MCF 10A (cell line): Measurements from ENCODE around the gene MOV10L1. TPM values are rescaled to one million over a fixed set of nuclear protein-coding genes. Genes with fewer than 3 reads are reported as not detected.

Experiments
- BruUV-seq: library from RNA; stranded (reverse); fragments of 400-500 nt; replicated peaks from 2 replicates; lab custom pipeline; 2021; lab: Mats Ljungman, UMichigan
- CTCF ChIA-PET: fragments of 300-600 bp; sonication (Branson Sonifier 250); formaldehyde crosslinking; extraction: SDS; loops from one replicate; lab custom pipeline; 2021; ENCODE audit warnings: antibody characterized with exemption, inconsistent platforms; lab: Yijun Ruan, JAX
- POLR2A ChIA-PET: fragments of 300-600, 350-650 bp; sonication (Branson Sonifier 250); formaldehyde crosslinking; extraction: SDS; loops from one replicate; lab custom pipeline; 2020; ENCODE audit warnings: antibody characterized with exemption, inconsistent platforms; lab: Yijun Ruan, JAX
- DNase-seq: peaks from one replicate; pipeline ENCODE4 v3.0.0-alpha.2; 2018; ENCODE audit not compliant: unreplicated experiment
- H3K27ac Mint-ChIP-seq: one replicate; pipeline ENCODE4 v1.8.0; 2022; ENCODE audit warnings: mild to moderate bottlenecking, low read depth, mixed read lengths; ENCODE audit not compliant: unreplicated experiment
- H3K27me3 Mint-ChIP-seq: one replicate; pipeline ENCODE4 v1.8.0; 2022; ENCODE audit warnings: mixed read lengths; ENCODE audit not compliant: insufficient read depth, unreplicated experiment
- H3K36me3 Mint-ChIP-seq: one replicate; pipeline ENCODE4 v1.8.0; 2022; ENCODE audit warnings: mild to moderate bottlenecking, moderate library complexity, mixed read lengths; ENCODE audit not compliant: insufficient read depth, unreplicated experiment
- H3K4me1 Mint-ChIP-seq: one replicate; pipeline ENCODE4 v1.8.0; 2022; ENCODE audit warnings: mixed read lengths; ENCODE audit not compliant: insufficient read depth, unreplicated experiment
- H3K4me3 Mint-ChIP-seq: one replicate; pipeline ENCODE4 v1.8.0; 2022; ENCODE audit warnings: mild to moderate bottlenecking, moderate library complexity, mixed read lengths; ENCODE audit not compliant: unreplicated experiment
- H3K9me3 Mint-ChIP-seq: one replicate; pipeline ENCODE4 v1.8.0; 2022; ENCODE audit warnings: mixed read lengths; ENCODE audit not compliant: unreplicated experiment
- CTCF ChIP-seq: fragments of 200-600 bp; IDR thresholded peaks from one replicate; pipeline ENCODE4 v1.8.0; 2022; ENCODE audit warnings: antibody characterized with exemption, mild to moderate bottlenecking; ENCODE audit not compliant: unreplicated experiment
- intact Hi-C: fragments of 100-400 bp; cut with micrococcal nuclease; formaldehyde crosslinking; loops from 2 replicates; pipeline ENCODE4 v1.14.1; 2022
- total RNA-seq: library from RNA; stranded (reverse); gene quantifications from 2 replicates; pipeline ENCODE4 v1.2.3, GENCODE V29; 2022

Gene MOV10L1
- total RNA-seq, 1 experiment from 2014 or later = not detected

DNA sequence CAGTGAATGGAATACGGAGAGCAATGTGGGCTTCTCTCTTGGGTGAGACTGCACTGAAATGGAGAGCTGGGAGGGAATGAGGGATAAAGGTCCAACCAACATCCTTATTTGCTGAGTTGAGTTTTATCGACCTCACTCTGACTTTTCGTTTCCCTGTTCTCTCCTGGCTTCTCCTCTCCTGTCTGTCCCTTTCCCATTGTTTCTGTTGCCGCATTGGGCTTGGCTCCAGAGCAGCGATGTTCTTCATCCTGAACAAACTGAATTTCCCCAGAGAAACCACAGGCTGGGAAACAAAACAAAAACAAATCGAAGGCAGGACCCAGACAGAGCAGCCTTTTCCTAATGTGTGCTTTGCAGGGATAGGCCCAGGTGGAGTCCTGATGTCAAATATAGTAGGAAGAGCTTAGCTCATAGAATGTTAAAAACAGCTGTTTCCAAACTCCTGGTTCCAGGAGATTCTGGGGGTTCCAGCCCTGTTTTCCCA lies 30.0 kb downstream of the MOV10L1 start:
- Mint-ChIP-seq H3K36me3 (no peaks in the 10 kb centered on the region), H3K4me3 (no peak overlapping the region), H3K9me3 (peaks cover 11% of the 10 kb centered on the region), H3K27me3 (peaks cover 25% of the 10 kb centered on the region), H3K4me1 (no peaks in the 10 kb centered on the region), H3K27ac (no peak overlapping the region)
- POLR2A ChIA-PET = interaction anchor here (0.8 to 1.3 kb wide), 2 partner anchors 23 to 105 kb away, joined by 3 read pairs; no protein-coding TSS in a partner anchor
- DNase-seq = no peak
- intact Hi-C loops = no loop called here
- no peak for TF ChIP-seq CTCF
- BruUV-seq = no TSS peak
- CTCF ChIA-PET = no interaction called here

DNA sequence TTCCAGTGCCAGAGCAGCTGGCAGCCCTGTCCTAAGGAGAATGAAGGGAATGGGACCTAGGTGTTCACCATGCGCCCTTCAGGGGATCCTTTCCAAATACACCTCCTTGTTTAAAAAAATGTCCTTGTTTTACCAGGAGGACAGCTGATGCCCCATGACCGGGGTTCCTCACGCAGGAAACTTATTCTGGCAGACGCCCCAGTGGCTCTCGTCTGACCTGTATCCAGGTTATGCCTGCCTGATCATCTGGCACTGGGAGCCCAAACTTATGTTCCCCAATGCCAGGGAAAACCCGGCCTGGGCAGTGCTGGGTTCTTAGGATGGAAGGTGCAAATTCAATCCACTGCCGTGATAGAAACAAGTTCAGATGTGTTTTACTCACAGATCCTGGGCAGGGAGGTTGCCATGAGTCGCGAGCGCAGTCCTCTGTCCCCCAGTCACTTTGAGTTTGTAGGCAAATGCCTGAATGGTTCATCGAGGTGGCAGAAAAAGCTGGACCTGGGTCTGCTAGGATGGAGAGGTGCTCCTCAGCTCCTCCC lies 31.5 kb downstream of the MOV10L1 start:
- no peak overlapping the region for H3K27ac Mint-ChIP-seq
- TF ChIP-seq CTCF = no peak
- CTCF ChIA-PET = no interaction called here
- peaks cover 11% of the 10 kb centered on the region for H3K9me3 Mint-ChIP-seq
- peaks cover 25% of the 10 kb centered on the region for H3K27me3 Mint-ChIP-seq
- POLR2A ChIA-PET = no interaction called here
- no peaks in the 10 kb centered on the region for H3K36me3 Mint-ChIP-seq
- no peak overlapping the region for H3K4me3 Mint-ChIP-seq
- intact Hi-C loops = no loop called here
- no TSS peak for BruUV-seq
- H3K4me1 Mint-ChIP-seq = no peaks in the 10 kb centered on the region
- DNase-seq = no peak

- H3K9me3 Mint-ChIP-seq = peaks cover 11% of the 10 kb centered on the region
- TF ChIP-seq CTCF = no peak
- no peak overlapping the region for H3K4me3 Mint-ChIP-seq
- ChIA-PET POLR2A (no interaction called here), CTCF (interaction anchor here (0.7 kb wide), 1 partner anchor 9 kb away, joined by 4 read pairs; no protein-coding TSS in a partner anchor)
- no TSS peak for BruUV-seq
- peaks cover 25% of the 10 kb centered on the region for H3K27me3 Mint-ChIP-seq
- no peaks in the 10 kb centered on the region for H3K36me3 Mint-ChIP-seq
- H3K27ac Mint-ChIP-seq = no peak overlapping the region
- no peak for DNase-seq
- intact Hi-C loops = no loop called here
- H3K4me1 Mint-ChIP-seq = no peaks in the 10 kb centered on the region
Observed at GRCh38 chr22:50123119-50123518, 33.3 kb downstream of the MOV10L1 start.

- intact Hi-C loops = no loop called here
- no peaks in the 10 kb centered on the region for H3K4me1 Mint-ChIP-seq
- BruUV-seq = no TSS peak
Observed at GRCh38 chr22:50125029-50125428, 35.2 kb downstream of the MOV10L1 start.

More at GRCh38 chr22:50125029-50125428, 35.2 kb downstream of the MOV10L1 start:
- Mint-ChIP-seq H3K27me3 (peaks cover 25% of the 10 kb centered on the region), H3K4me3 (no peak overlapping the region), H3K27ac (no peak overlapping the region), H3K36me3 (no peaks in the 10 kb centered on the region), H3K9me3 (peaks cover 11% of the 10 kb centered on the region)
- no peak for TF ChIP-seq CTCF
- POLR2A ChIA-PET = no interaction called here
- CTCF ChIA-PET = interaction anchor here (0.7 to 1.7 kb wide), 4 partner anchors 11 to 24 kb away, joined by 3 to 6 read pairs (median 4); no protein-coding TSS in a partner anchor
- DNase-seq = no peak
